Brain pericyte (primary cell): ENCODE measurements around the gene NCOA1.
"Not testable (repeated sequence)": the region's sequence is repeated elsewhere in the genome, so short reads cannot be mapped to it uniquely, and the experiment has no call there.

Experiments used
- DNase-seq: peaks from one replicate; pipeline ENCODE4 v3.0.0-alpha.2; 2012; ENCODE audit warnings: low read depth, low spot score

The NCOA1 gene

DNA sequence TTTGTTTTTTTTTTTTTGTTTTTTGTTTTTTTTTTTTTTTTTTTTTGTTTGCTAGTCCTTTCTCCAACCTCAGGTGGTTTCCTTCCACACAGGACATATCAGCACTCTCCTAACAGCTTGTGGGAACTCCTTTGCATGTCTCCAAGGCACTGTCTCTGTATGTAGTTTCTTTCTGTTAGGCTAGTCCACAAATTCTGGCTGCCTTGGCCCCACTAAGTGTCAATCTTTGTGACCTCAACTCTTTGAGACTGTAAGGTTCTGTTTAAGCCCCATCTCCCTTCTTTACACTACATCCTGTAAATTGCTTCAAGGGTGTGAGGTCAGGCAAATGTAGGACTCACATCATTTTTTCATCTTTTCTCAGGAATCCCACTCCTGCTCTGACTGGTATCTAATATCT is 85.1 kb downstream of the NCOA1 start:
- no peak for DNase-seq

GRCh38 chr2:24576617-24577016 is 85.6 kb downstream of the NCOA1 start:
- no peak for DNase-seq

DNA sequence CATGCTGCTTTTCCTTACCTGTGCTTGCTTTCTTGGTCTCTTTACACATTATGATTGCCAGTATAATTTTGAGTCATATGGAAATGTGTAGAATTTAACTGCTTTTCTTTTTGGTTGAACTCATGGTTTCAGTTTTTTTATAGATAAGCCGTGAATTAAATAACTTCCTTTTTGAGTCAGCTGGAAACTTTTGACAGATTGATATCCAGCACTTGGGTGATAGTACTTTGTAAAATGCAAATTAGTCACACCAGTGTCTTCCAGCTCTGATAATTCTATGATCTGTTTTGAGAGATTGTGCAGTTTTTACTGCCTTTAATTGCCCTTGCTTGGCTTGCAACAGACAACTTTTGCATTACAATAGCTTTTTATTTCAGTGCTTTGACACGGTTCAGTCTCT is 86.4 kb downstream of the NCOA1 start:
- DNase-seq, result no peak

- DNase-seq, result no peak
These were observed 88.2 kb downstream of the NCOA1 start for GRCh38 chr2:24579053-24579803.

DNA sequence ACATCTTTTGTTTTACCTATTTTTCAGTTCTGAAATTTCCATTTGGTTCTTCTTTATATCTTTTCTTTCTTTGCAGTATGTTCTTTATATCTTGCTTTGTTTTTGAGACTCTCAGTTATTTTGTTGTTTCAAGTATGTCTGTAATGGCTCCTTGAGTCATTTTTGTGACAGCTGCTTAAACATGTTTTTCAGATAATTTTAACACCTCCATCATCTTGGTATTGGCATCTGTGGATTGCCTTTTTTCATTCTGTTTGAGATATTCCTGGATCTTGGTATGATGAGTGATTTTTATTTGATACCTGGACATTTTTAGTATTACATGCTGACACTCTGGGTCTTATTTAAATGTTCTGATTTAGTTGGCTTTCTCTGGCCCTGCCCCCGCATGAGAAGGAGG is 89.5 kb downstream of the NCOA1 start:
- no peak for DNase-seq

GRCh38 chr2:24581971-24582370 is 90.9 kb downstream of the NCOA1 start:
- DNase-seq, result not testable (repeated sequence)

GRCh38 chr2:24586955-24587354 is 95.9 kb downstream of the NCOA1 start:
- no peak for DNase-seq

GRCh38 chr2:24588294-24588693 is 97.2 kb downstream of the NCOA1 start:
- DNase-seq, result no peak

- no peak for DNase-seq
These were observed 101.5 kb downstream of the NCOA1 start for GRCh38 chr2:24592441-24593100.

DNA sequence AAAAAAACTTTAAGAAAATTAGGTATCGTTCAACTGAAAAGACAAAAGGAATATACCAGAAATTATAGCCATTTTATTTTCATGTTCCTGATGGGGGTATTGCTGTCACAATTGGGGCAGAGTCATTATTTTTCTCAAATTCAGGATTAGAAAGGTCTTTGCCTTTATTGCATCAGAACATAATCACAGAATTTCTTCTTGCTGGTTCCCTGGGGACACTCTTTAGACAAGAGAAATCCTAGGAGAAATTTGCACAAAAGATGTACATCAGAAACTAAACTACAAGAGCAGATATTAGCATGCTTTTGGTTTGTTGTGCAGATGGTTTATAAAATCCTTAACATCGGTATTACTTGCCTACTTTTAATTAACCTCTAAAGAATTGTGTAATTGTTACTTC is 103.2 kb downstream of the NCOA1 start:
- DNase-seq, result no peak

DNA sequence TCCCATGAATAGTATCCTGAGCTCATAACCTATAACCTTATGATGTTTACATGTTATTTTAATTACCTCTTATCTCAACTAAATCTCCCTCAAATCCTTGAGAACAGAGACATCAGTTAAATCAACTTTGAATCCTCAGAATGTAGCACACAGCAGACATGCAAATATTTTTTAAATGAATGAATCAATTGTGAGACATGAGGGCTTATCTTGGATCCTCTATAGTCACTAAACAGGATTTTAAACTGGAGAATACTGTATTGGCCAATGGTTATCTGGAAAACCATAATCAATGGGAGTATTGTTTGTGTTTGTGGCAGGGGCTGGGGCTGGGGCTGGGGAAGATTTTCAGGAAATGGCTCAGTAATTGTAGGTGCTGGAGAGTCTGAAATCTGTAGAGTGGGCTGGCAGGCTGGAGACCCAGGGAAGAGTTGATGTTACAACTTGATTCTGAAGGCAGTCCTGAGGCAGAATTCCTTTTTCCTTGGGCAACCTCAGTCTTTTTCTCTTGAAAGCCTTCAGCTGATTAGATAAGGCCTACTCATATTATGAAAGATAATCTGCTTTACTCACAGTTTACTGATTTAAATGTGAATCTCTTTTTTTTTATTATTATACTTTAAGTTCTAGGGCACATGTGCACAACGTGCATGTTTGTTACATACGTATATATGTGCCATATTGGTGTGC is 106.3 kb downstream of the NCOA1 start:
- no peak for DNase-seq

GRCh38 chr2:24600140-24600539 is 109.1 kb downstream of the NCOA1 start:
- not testable (repeated sequence) for DNase-seq

GRCh38 chr2:24611631-24612030 is 120.6 kb downstream of the NCOA1 start:
- DNase-seq, result no peak

GRCh38 chr2:24613154-24613814 is 122.2 kb downstream of the NCOA1 start:
- peak; percentile 5 for DNase-seq

- no peak for DNase-seq
These were observed 125.6 kb downstream of the NCOA1 start for GRCh38 chr2:24616616-24617015.

DNA sequence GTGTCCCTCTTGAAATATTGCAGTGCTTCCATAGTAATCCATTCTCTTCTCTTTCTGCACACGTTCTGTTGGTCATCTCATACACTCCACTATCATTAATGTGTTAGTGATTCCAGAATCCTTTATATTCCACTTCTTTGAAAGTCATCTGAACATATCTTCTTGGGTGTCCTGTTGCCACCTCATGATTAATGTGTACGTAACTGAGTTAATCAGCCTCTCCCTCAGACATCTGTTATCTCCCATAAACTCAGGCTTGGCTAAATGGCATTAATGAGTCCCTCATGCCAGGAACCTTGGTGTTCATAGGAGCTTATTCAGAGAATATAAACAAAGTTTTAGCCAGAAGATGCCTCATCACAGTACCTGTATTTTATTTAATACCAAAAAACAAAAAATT is 126.4 kb downstream of the NCOA1 start:
- no peak for DNase-seq

GRCh38 chr2:24618144-24618543 is 127.1 kb downstream of the NCOA1 start:
- no peak for DNase-seq

DNA sequence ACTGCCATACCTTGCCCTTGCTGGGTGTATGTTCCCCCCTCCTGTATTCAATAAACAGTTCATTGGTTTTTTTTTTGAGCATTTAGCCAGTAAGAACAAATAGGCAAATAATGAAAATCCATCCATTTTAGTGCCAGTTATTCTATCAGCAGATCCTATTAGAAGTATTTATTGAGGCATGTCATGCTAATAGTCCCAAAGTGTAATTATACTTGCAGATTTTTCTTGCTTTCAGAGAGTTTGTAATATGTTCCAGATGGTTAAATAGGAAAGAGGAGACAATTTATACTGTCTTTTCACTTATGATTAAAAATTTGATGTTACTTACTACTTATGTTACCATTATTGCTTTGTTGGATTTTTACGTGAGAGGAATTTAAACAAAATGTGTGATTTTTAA is 127.6 kb downstream of the NCOA1 start:
- DNase-seq, result no peak

DNA sequence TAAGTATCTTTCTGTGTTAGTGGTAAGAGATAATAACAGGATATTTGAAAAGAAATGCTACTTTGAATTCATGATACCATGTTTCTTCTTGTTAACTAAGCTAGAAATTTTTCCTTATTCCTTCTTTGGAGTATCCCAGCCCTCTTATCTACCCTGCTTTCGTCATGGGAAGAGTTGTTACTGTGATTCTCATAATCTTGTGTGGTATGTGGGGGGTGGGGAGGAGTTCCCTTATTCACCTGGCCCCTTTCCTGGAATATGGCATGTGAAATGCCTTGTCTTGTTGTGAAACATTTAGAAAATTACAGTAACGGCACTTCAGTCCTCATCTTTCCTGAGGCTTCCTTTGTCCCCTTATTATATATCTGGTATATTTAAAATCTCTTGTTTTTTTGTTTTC is 129.9 kb downstream of the NCOA1 start:
- no peak for DNase-seq

DNA sequence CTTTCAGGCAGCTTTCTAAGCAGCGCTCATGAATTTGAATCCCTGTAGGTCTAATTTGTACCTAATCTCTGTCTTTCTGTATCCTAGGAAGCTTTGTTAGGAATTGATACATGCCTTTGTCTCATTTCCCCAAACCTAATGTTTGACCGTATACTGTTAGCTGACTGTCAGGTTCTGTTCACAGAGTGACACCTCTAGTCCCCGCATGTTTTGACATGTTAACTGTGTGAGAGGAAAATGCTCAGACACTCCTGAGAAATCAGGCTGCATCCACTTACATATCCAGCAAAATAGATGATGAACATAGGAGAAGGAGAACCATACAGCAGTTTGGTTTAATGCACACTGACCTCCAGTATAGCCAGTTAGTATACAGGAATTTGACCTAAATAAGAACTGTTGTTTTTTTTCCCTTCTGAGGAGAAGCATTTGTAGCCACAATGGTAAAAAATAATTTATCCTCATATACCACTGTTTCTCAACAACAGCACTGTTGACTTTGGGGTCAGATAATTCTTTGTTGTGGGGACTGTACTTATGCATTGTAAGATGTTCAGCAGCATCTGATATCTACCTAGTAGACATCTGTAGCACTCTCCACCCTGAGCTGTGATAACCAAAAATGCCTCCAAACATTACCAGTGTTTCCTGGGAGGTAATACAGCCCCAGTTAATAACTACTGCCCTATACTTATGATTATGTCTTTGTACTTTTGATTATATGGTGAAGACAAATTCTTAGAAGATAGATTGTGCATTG is 130.9 kb downstream of the NCOA1 start:
- no peak for DNase-seq

- DNase-seq, result no peak
These were observed 132.5 kb downstream of the NCOA1 start for GRCh38 chr2:24623535-24623934.

- no peak for DNase-seq
These were observed 134.7 kb downstream of the NCOA1 start for GRCh38 chr2:24625728-24626127.
